ENCODE measurements around the gene BECN2. TPM values are rescaled to one million over a fixed set of nuclear protein-coding genes. Genes with fewer than 3 reads are reported as not detected.

BECN2 gene
- total and polyA plus RNA-seq, 2 of the 13 experiments (the other 11 are each of a cell fraction or from before 2014, with no cell fraction given) = not detected

- TF ChIP-seq REXO4 (CRISPR knock-in tag; IDR thresholded peaks at IDR 0.05; ENCODE audit: borderline replicate concordance) = no peak
- TF ChIP-seq BRD4 (CRISPR knock-in tag; IDR thresholded peaks at IDR 0.05) = no peak
- no peak for TF ChIP-seq ZFP90 (CRISPR knock-in tag; IDR thresholded peaks at IDR 0.05; ENCODE audit: borderline replicate concordance)
- TF ChIP-seq STAG1 (CRISPR knock-in tag; IDR thresholded peaks at IDR 0.05) = no peak
- no peak for TF ChIP-seq RARA (CRISPR knock-in tag; IDR thresholded peaks at IDR 0.05)
- no peak for TF ChIP-seq ZNF510 (CRISPR knock-in tag; IDR thresholded peaks at IDR 0.05; ENCODE audit: low read depth)
These were observed 22.4 kb downstream of the BECN2 start (continued) for GRCh38 chr1:241979926-241980325.

GRCh38 chr1:241985787-241986186 is 28.2 kb downstream of the BECN2 start:
- ChIA-PET POLR2A (no interaction called here), CTCF (ENCODE audit: low intra/inter-chr PET ratio, low total read pairs) (interaction anchor here (1.3 to 1.6 kb wide), 2 partner anchors 89 to 94 kb away, joined by 3 to 26 read pairs; no protein-coding TSS in a partner anchor)
- Histone ChIP-seq H3K27me3 (ENCODE audit: control insufficient read depth in 1 of 2, insufficient read depth in 2 of 2, low read length in 2 of 2) (no peaks in the 10 kb centered on the region; a peak in 2 of 5 replicates), H4K20me1 (ENCODE audit: insufficient read depth, low read length) (no peaks in the 10 kb centered on the region), H3K36me3 (replicated peaks in 1 of 2; ENCODE audit: control insufficient read depth in 1 of 2, insufficient read depth in 2 of 2, low read length in 2 of 2) (no peaks in the 10 kb centered on the region), H3K4me1 (ENCODE audit: insufficient read depth, low read length) (no peaks in the 10 kb centered on the region), H3K79me2 (ENCODE audit: insufficient read depth, low read length) (no peaks in the 10 kb centered on the region), H3K27ac (ENCODE audit: extremely low read length, insufficient read depth, low read length) (no peak overlapping the region), H3K4me2 (ENCODE audit: low read depth, low read length) (no peak overlapping the region), H3K9ac (ENCODE audit: insufficient read depth, low read depth, low read length) (no peak overlapping the region), H2AFZ (ENCODE audit: low read length) (no peak overlapping the region), H3K4me3 (replicated peaks in 1 of 3; ENCODE audit: insufficient read depth in 1 of 3, low read depth in 2 of 3, low read length in 3 of 3) (no peak overlapping the region), H3K9me3 (ENCODE audit: low read length) (no peaks in the 10 kb centered on the region)
- intact Hi-C loops (cut with micrococcal nuclease; ENCODE audit: unreplicated experiment) (loop anchor here (1.0 kb wide), 1 partner anchor 89 kb away; no protein-coding TSS in a partner anchor), in situ Hi-C loops (cut with HindIII; ENCODE audit: extremely low pct_ligation_motif_present, low pct_unique_long_range_greater_than_20kb) (loop anchor here (5.0 to 25.0 kb wide), 2 partner anchors 88 to 448 kb away; partner anchors contain the start of gene KMO)
- ATAC-seq (peak; percentile 87), DNase-seq (ENCODE audit: low spot score) (peak; percentile 47), FAIRE-seq (peak; percentile 21)
- WGBS (ENCODE audit: low lambda C conversion rate) = 7% methylated on average over 10 of the region's 10 CpGs
- BruUV-seq (replicated peaks) = no TSS peak
- TF ChIP-seq HNF1A (IDR thresholded peaks at IDR 0.05; ENCODE audit: low read depth) (no peak), HNF1A (CRISPR knock-in tag; IDR thresholded peaks at IDR 0.05; ENCODE audit: borderline replicate concordance) (no peak), ZFAT (CRISPR knock-in tag; conservative IDR thresholded peaks at IDR 0.05) (no peak), SMC3 (IDR thresholded peaks at IDR 0.05; ENCODE audit: low read length) (peak; percentile 74), ZBTB44 (CRISPR knock-in tag; IDR thresholded peaks at IDR 0.05) (no peak), ZNF782 (CRISPR knock-in tag; IDR thresholded peaks at IDR 0.05; ENCODE audit: borderline replicate concordance) (no peak), ZNF414 (CRISPR knock-in tag; IDR thresholded peaks at IDR 0.05) (no peak)

All from HepG2 (cell line).